ENCODE data around the gene FAM98C. TPM values are rescaled to one million over a fixed set of nuclear protein-coding genes. Genes with fewer than 3 reads are reported as not detected.

FAM98C gene
- polyA plus RNA-seq, 2 donors = 23.8 to 25.0 TPM

GRCh38 chr19:38392707-38393308 is 10.1 kb upstream of the FAM98C start:
- H3K4me3 ChIP-seq (ENCODE audit: low read depth in 1 of 2, low read length in 2 of 2) = no peak overlapping the region
- peaks cover 0 to 3% of the 10 kb centered on the region in 2 donors for H3K4me1 ChIP-seq (ENCODE audit: control insufficient read depth in 2 of 2, insufficient read depth in 2 of 2, low read length in 1 of 2)
- WGBS, 2 donors = 61 to 75% methylated on average over 6 of the region's 6 CpGs
- no peaks in the 10 kb centered on the region for H3K36me3 ChIP-seq (ENCODE audit: control insufficient read depth in 2 of 2, insufficient read depth in 2 of 2, low read length in 1 of 2)
- H3K27me3 ChIP-seq (ENCODE audit: control insufficient read depth in 1 of 2, insufficient read depth in 2 of 2, low read length in 2 of 2) = no peaks in the 10 kb centered on the region
- no peak overlapping the region for H3K27ac ChIP-seq (ENCODE audit: low read depth in 2 of 2, low read length in 1 of 2)
- no peaks in the 10 kb centered on the region for H3K9me3 ChIP-seq (ENCODE audit: control insufficient read depth in 2 of 2, insufficient read depth in 1 of 2, low read depth in 1 of 2, low read length in 1 of 2)

GRCh38 chr19:38394488-38394887 is 8.4 kb upstream of the FAM98C start:
- H3K4me1 ChIP-seq (ENCODE audit: control insufficient read depth in 2 of 2, insufficient read depth in 2 of 2, low read length in 1 of 2) = peaks cover 0 to 3% of the 10 kb centered on the region in 2 donors
- H3K27ac ChIP-seq (ENCODE audit: low read depth in 2 of 2, low read length in 1 of 2) = no peak overlapping the region
- WGBS, 2 donors = 8 to 9% methylated on average over 30 of the region's 30 CpGs
- H3K4me3 ChIP-seq (ENCODE audit: low read depth in 1 of 2, low read length in 2 of 2) = peak overlapping the region; percentile 9 to 36
- H3K36me3 ChIP-seq (ENCODE audit: control insufficient read depth in 2 of 2, insufficient read depth in 2 of 2, low read length in 1 of 2) = no peaks in the 10 kb centered on the region
- H3K27me3 ChIP-seq (ENCODE audit: control insufficient read depth in 1 of 2, insufficient read depth in 2 of 2, low read length in 2 of 2) = no peaks in the 10 kb centered on the region
- no peaks in the 10 kb centered on the region for H3K9me3 ChIP-seq (ENCODE audit: control insufficient read depth in 2 of 2, insufficient read depth in 1 of 2, low read depth in 1 of 2, low read length in 1 of 2)

GRCh38 chr19:38395381-38396114 is 7.3 kb upstream of the FAM98C start:
- peak overlapping the region; percentile 36 to 54 for H3K4me3 ChIP-seq (ENCODE audit: low read depth in 1 of 2, low read length in 2 of 2)
- peaks cover 0 to 3% of the 10 kb centered on the region in 2 donors for H3K4me1 ChIP-seq (ENCODE audit: control insufficient read depth in 2 of 2, insufficient read depth in 2 of 2, low read length in 1 of 2)
- no peaks in the 10 kb centered on the region for H3K9me3 ChIP-seq (ENCODE audit: control insufficient read depth in 2 of 2, insufficient read depth in 1 of 2, low read depth in 1 of 2, low read length in 1 of 2)
- no peaks in the 10 kb centered on the region for H3K27me3 ChIP-seq (ENCODE audit: control insufficient read depth in 1 of 2, insufficient read depth in 2 of 2, low read length in 2 of 2)
- WGBS, 2 donors = 7 to 11% methylated on average over 52 to 86 of the region's 86 CpGs
- H3K36me3 ChIP-seq (ENCODE audit: control insufficient read depth in 2 of 2, insufficient read depth in 2 of 2, low read length in 1 of 2) = no peaks in the 10 kb centered on the region
- no peak overlapping the region for H3K27ac ChIP-seq (ENCODE audit: low read depth in 2 of 2, low read length in 1 of 2)

DNA sequence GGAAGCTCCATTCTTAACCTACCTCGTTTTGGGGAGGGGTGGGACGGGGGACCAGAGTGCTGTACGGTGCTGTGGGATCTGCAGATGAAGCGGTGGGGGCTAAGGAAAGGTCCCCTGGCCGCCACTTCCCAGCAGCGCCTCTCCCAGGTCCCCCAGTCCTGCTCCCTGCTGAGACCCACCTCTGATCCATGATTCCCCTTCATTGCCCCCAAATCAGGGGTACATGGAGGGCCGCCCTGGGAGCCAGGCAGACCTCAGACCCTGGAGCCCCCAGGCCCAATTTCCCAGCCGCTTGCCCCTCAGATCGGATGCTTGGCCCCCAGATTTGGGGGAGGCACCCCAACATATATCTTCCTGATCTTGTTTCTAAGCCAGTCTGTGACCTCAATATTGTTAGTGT is 3.8 kb upstream of the FAM98C start:
- Histone ChIP-seq H3K27me3 (ENCODE audit: control insufficient read depth in 1 of 2, insufficient read depth in 2 of 2, low read length in 2 of 2) (no peaks in the 10 kb centered on the region), H3K4me1 (ENCODE audit: control insufficient read depth in 2 of 2, insufficient read depth in 2 of 2, low read length in 1 of 2) (peaks cover 0 to 4% of the 10 kb centered on the region in 2 donors), H3K9me3 (ENCODE audit: control insufficient read depth in 2 of 2, insufficient read depth in 1 of 2, low read depth in 1 of 2, low read length in 1 of 2) (no peaks in the 10 kb centered on the region), H3K4me3 (ENCODE audit: low read depth in 1 of 2, low read length in 2 of 2) (no peak overlapping the region), H3K36me3 (ENCODE audit: control insufficient read depth in 2 of 2, insufficient read depth in 2 of 2, low read length in 1 of 2) (no peaks in the 10 kb centered on the region), H3K27ac (ENCODE audit: low read depth in 2 of 2, low read length in 1 of 2) (no peak overlapping the region)
- 60 to 64% methylated on average over 9 of the region's 9 CpGs for WGBS, 2 donors

DNA sequence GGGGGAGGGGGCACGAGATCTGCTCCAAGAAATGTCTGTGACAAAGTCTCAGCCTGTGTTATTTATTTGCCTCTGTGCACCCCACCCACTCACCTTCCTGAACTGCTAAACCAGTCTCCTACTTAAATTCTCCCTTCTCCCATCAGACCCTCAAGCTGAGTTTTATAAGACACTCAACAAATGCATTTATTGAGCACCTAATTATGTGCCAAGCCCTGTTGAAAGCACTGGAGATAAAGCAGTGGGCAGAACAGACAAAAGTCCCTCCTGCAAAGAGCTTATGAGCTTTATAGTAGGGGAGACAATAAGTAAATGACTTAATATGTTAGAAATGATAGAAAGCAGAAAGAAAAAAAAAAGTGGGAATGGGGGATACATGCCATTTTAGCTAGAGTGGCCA is 3.4 kb upstream of the FAM98C start:
- no peak overlapping the region for H3K27ac ChIP-seq (ENCODE audit: low read depth in 2 of 2, low read length in 1 of 2)
- 42 to 63% methylated on average over 1 of the region's 1 CpG for WGBS, 2 donors
- H3K9me3 ChIP-seq (ENCODE audit: control insufficient read depth in 2 of 2, insufficient read depth in 1 of 2, low read depth in 1 of 2, low read length in 1 of 2) = no peaks in the 10 kb centered on the region
- no peaks in the 10 kb centered on the region for H3K27me3 ChIP-seq (ENCODE audit: control insufficient read depth in 1 of 2, insufficient read depth in 2 of 2, low read length in 2 of 2)
- no peaks in the 10 kb centered on the region for H3K36me3 ChIP-seq (ENCODE audit: control insufficient read depth in 2 of 2, insufficient read depth in 2 of 2, low read length in 1 of 2)
- H3K4me3 ChIP-seq (ENCODE audit: low read depth in 1 of 2, low read length in 2 of 2) = no peak overlapping the region
- peaks cover 0 to 5% of the 10 kb centered on the region in 2 donors for H3K4me1 ChIP-seq (ENCODE audit: control insufficient read depth in 2 of 2, insufficient read depth in 2 of 2, low read length in 1 of 2)

DNA sequence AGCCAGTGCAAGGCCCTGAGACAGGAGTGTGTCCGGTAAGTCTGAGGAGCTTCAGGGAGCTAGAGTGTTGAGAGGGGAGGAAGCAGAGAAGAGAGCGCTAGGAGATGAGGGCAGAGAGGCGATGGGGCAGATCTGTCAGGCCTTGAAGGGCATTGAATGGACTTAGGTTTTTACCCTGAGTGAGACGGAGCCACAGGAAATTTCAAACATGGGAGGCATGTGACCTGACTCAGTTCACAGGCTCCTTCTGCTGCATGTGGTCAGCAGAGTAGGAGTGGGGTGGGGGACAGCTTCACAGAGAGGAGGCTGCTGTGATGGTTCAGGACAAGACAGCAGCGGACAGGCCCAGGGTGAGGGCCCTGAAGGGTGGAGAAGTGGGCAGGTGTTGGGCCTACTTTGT is 2.5 kb upstream of the FAM98C start:
- peaks cover 0 to 8% of the 10 kb centered on the region in 2 donors for H3K36me3 ChIP-seq (ENCODE audit: control insufficient read depth in 2 of 2, insufficient read depth in 2 of 2, low read length in 1 of 2)
- 75% methylated on average over 5 of the region's 5 CpGs for WGBS, 2 donors
- H3K4me1 ChIP-seq (ENCODE audit: control insufficient read depth in 2 of 2, insufficient read depth in 2 of 2, low read length in 1 of 2) = peaks cover 0 to 5% of the 10 kb centered on the region in 2 donors
- no peaks in the 10 kb centered on the region for H3K9me3 ChIP-seq (ENCODE audit: control insufficient read depth in 2 of 2, insufficient read depth in 1 of 2, low read depth in 1 of 2, low read length in 1 of 2)
- H3K27ac ChIP-seq (ENCODE audit: low read depth in 2 of 2, low read length in 1 of 2) = no peak overlapping the region
- no peak overlapping the region for H3K4me3 ChIP-seq (ENCODE audit: low read depth in 1 of 2, low read length in 2 of 2)
- no peaks in the 10 kb centered on the region for H3K27me3 ChIP-seq (ENCODE audit: control insufficient read depth in 1 of 2, insufficient read depth in 2 of 2, low read length in 2 of 2)

DNA sequence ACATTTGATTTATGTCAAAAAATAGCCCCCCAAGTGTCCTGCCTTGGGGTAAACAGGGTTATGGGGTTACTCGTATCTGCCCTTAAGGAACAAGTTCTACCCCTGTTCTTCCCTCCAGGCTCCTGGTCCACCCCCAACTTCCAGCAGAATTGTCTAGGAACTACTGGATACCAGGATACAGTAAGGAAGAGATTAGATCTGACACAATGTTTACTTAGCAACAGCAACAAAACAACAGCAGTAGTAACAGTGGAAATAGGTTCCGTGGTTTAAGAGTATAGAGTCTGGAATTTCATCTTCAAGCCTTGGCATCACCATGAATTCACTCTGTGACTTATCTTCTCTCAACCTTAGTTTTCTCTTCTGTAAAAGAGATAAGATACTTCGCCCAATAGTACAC is 1.7 kb upstream of the FAM98C start:
- Histone ChIP-seq H3K27me3 (ENCODE audit: control insufficient read depth in 1 of 2, insufficient read depth in 2 of 2, low read length in 2 of 2) (no peaks in the 10 kb centered on the region), H3K4me1 (ENCODE audit: control insufficient read depth in 2 of 2, insufficient read depth in 2 of 2, low read length in 1 of 2) (peaks cover 0 to 2% of the 10 kb centered on the region in 2 donors), H3K27ac (ENCODE audit: low read depth in 2 of 2, low read length in 1 of 2) (no peak overlapping the region), H3K4me3 (ENCODE audit: low read depth in 1 of 2, low read length in 2 of 2) (no peak overlapping the region), H3K9me3 (ENCODE audit: control insufficient read depth in 2 of 2, insufficient read depth in 1 of 2, low read depth in 1 of 2, low read length in 1 of 2) (no peaks in the 10 kb centered on the region), H3K36me3 (ENCODE audit: control insufficient read depth in 2 of 2, insufficient read depth in 2 of 2, low read length in 1 of 2) (peaks cover 0 to 10% of the 10 kb centered on the region in 2 donors)
- 56 to 63% methylated on average over 3 of the region's 3 CpGs for WGBS, 2 donors

DNA sequence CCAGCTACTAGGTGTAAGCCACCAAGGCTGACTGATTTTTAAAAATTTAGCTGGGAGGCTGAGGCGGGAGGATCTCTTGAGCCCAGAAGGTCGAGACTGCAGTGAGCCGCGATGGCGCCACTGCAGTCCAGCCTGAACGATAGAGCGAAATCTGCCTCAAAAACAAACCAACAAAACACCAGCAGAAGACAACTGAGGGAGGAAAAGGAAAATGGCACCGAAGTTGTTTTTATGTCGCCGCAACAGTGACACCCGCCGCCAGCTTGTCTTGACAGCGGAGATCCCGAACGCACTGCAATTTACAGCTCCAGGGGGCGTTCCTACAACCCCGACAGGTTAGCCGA is 298 bp upstream of the FAM98C start:
- Histone ChIP-seq H3K27me3 (ENCODE audit: control insufficient read depth in 1 of 2, insufficient read depth in 2 of 2, low read length in 2 of 2) (no peaks in the 10 kb centered on the region), H3K4me3 (ENCODE audit: low read depth in 1 of 2, low read length in 2 of 2) (peak overlapping the region; percentile 26 to 73), H3K9me3 (ENCODE audit: control insufficient read depth in 2 of 2, insufficient read depth in 1 of 2, low read depth in 1 of 2, low read length in 1 of 2) (no peaks in the 10 kb centered on the region), H3K27ac (ENCODE audit: low read depth in 2 of 2, low read length in 1 of 2) (peak overlapping the region; percentile 3 to 73), H3K4me1 (ENCODE audit: control insufficient read depth in 2 of 2, insufficient read depth in 2 of 2, low read length in 1 of 2) (peaks cover 0 to 2% of the 10 kb centered on the region in 2 donors), H3K36me3 (ENCODE audit: control insufficient read depth in 2 of 2, insufficient read depth in 2 of 2, low read length in 1 of 2) (peaks cover 3 to 17% of the 10 kb centered on the region in 2 donors)
- 6 to 7% methylated on average over 18 of the region's 18 CpGs for WGBS, 2 donors

GRCh38 chr19:38404858-38405257 is 2.0 kb downstream of the FAM98C start:
- Histone ChIP-seq H3K36me3 (ENCODE audit: control insufficient read depth in 2 of 2, insufficient read depth in 2 of 2, low read length in 1 of 2) (peaks cover 3 to 17% of the 10 kb centered on the region in 2 donors), H3K4me3 (ENCODE audit: low read depth in 1 of 2, low read length in 2 of 2) (no peak overlapping the region), H3K27ac (ENCODE audit: low read depth in 2 of 2, low read length in 1 of 2) (no peak overlapping the region), H3K9me3 (ENCODE audit: control insufficient read depth in 2 of 2, insufficient read depth in 1 of 2, low read depth in 1 of 2, low read length in 1 of 2) (no peaks in the 10 kb centered on the region), H3K27me3 (ENCODE audit: control insufficient read depth in 1 of 2, insufficient read depth in 2 of 2, low read length in 2 of 2) (no peaks in the 10 kb centered on the region), H3K4me1 (ENCODE audit: control insufficient read depth in 2 of 2, insufficient read depth in 2 of 2, low read length in 1 of 2) (peaks cover 0 to 2% of the 10 kb centered on the region in 2 donors)
- WGBS, 2 donors = 91 to 93% methylated on average over 6 of the region's 6 CpGs

- peaks cover 0 to 2% of the 10 kb centered on the region in 2 donors for H3K4me1 ChIP-seq (ENCODE audit: control insufficient read depth in 2 of 2, insufficient read depth in 2 of 2, low read length in 1 of 2)
- no peak overlapping the region for H3K27ac ChIP-seq (ENCODE audit: low read depth in 2 of 2, low read length in 1 of 2)
- WGBS, 2 donors = 95% methylated on average over 8 of the region's 8 CpGs
- no peaks in the 10 kb centered on the region for H3K9me3 ChIP-seq (ENCODE audit: control insufficient read depth in 2 of 2, insufficient read depth in 1 of 2, low read depth in 1 of 2, low read length in 1 of 2)
- no peak overlapping the region for H3K4me3 ChIP-seq (ENCODE audit: low read depth in 1 of 2, low read length in 2 of 2)
- no peaks in the 10 kb centered on the region for H3K27me3 ChIP-seq (ENCODE audit: control insufficient read depth in 1 of 2, insufficient read depth in 2 of 2, low read length in 2 of 2)
- H3K36me3 ChIP-seq (ENCODE audit: control insufficient read depth in 2 of 2, insufficient read depth in 2 of 2, low read length in 1 of 2) = peaks cover 3 to 17% of the 10 kb centered on the region in 2 donors
Observed at GRCh38 chr19:38405276-38405675, 2.4 kb downstream of the FAM98C start.

All from esophagus (tissue), 2 donors.